D721Med (cell line): ENCODE data around the gene ZBTB22.
A peak's percentile ranks its signal among the peaks of the same experiment; 100 is the strongest.

Experiments used
- DNase-seq: peaks from one replicate; pipeline ENCODE4 v3.0.0; 2011; ENCODE audit warnings: low spot score; ENCODE audit not compliant: insufficient read length
- FAIRE-seq: peaks from 2 replicates; lab custom pipeline; 2011; peaks lifted over from hg19 to GRCh38; lab: Jason Lieb, UNC
- TF ChIP-seq, protein P1 (sequence below): IDR thresholded peaks from 2 replicates; pipeline ENCODE4 v1.5.1; 2012; ENCODE audit warnings: mild to moderate bottlenecking, control low read depth; ENCODE audit not compliant: insufficient read depth; ENCODE audit errors: missing control alignments

ZBTB22 gene

GRCh38 chr6:33320315-33321181 lies 3.0 kb upstream of the ZBTB22 start:
- no peak for FAIRE-seq
- no peak for DNase-seq

DNA sequence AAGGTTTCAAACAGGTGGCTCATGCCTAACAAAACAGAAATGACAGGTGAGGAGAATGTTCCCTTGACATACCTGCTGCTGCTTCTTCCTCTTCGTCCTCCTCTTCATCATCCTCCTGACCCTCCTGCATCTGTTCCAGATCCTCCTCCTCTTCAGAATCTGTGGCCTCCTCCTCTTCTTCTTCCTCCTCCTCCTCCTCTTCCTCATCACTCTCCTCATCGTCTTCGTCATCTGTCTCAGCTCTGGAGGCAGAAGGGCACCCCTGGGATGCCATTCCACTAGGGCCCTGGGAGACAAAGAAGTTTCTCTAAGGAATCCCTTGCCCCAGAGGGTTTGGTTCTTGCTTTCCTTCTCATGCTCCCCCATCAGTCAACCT lies 2.4 kb upstream of the ZBTB22 start:
- FAIRE-seq (no peak), DNase-seq (no peak)
- TF ChIP-seq, protein P1, sequence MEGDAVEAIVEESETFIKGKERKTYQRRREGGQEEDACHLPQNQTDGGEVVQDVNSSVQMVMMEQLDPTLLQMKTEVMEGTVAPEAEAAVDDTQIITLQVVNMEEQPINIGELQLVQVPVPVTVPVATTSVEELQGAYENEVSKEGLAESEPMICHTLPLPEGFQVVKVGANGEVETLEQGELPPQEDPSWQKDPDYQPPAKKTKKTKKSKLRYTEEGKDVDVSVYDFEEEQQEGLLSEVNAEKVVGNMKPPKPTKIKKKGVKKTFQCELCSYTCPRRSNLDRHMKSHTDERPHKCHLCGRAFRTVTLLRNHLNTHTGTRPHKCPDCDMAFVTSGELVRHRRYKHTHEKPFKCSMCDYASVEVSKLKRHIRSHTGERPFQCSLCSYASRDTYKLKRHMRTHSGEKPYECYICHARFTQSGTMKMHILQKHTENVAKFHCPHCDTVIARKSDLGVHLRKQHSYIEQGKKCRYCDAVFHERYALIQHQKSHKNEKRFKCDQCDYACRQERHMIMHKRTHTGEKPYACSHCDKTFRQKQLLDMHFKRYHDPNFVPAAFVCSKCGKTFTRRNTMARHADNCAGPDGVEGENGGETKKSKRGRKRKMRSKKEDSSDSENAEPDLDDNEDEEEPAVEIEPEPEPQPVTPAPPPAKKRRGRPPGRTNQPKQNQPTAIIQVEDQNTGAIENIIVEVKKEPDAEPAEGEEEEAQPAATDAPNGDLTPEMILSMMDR: no peak

More at GRCh38 chr6:33320315-33321181, 3.0 kb upstream of the ZBTB22 start:
- TF ChIP-seq, protein P1: no peak

DNA sequence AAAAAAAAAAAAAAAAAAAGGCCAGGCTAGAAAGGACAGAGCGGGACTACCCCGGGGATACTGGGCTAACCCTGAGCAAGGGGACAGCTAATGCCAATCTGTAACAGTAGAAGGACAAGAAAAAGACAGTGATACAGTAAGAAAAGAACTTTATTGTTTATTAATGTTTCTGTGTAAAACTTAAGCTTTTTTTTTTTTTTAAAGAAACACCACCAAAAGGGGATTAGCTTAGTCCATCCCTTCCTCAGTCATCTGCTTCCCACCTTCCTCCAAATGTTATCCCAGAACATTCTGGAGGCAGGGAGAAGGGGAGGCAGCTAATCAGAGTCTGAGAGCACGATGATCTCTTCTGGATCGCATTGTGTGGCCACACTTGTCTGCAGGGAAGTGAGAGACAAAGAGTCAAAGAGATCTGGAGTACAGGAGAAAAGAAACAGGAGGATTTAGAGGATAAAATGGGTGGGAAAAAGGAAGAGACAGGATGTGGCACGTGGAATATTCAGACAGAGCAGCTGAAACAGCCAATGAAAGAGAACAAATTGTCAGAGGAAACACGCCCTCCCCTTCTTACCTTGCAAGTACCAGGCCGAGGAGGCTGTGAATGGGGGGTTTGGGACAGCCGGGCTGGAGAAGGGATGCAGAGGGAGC lies 1.0 kb upstream of the ZBTB22 start:
- TF ChIP-seq, protein P1: no peak
- FAIRE-seq (no peak), DNase-seq (no peak)

- peak; percentile 55 for DNase-seq
- TF ChIP-seq, protein P1: no peak
- FAIRE-seq: no peak
Measured at GRCh38 chr6:33317419-33317668, 200 bp downstream of the ZBTB22 start.

DNA sequence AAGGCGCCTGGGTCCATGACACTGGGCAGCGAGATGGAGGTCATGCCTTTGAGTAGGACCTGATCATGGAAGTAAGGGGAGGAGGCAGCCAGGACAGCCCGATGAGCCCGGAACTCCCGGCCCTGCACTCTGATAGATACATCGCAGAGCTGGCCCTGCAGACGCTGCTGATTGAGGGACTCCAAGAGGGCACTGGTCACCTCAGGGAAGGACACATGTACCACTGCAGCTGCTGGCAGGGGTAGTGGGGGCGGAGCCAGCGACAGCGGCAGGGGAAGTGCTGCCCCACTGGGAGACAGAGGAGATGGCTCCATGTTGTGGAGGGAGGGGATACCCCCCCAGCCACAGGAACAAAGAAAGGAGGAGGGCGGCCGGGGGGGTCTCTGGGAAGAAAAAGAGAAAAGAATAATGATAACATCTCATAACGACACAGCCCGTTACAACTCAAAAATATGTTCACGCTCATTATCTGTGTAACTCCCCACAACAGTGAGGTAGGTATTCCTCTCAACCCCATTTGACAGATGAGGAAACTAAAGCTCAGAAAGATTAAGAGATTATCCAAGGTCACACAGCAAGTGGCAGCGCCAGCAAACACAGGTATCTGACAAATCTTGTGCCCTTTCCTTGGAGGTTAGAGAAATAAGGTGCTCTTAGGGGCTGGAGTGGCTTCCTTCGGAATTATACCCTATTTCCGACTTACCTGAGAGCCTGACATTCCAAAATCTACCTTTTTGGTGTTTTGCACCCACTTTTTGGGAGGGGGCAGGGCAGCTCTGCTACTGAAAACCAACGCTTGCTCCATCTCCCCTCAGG lies 733 bp downstream of the ZBTB22 start:
- DNase-seq (no peak), FAIRE-seq (no peak)
- TF ChIP-seq, protein P1: no peak

GRCh38 chr6:33315793-33316602 lies 1.5 kb downstream of the ZBTB22 start:
- TF ChIP-seq, protein P1: no peak
- no peak for DNase-seq
- FAIRE-seq: no peak
